Bronchial epithelial cell (primary cell): ENCODE measurements around the gene STK32C. TPM values are rescaled to one million over a fixed set of nuclear protein-coding genes. Genes with fewer than 3 reads are reported as not detected.
"Not testable (repeated sequence)": the region's sequence is repeated elsewhere in the genome, so short reads cannot be mapped to it uniquely, and the experiment has no call there.

Experiments
- DNase-seq: peaks from one replicate; pipeline ENCODE4 v3.0.0-alpha.2; 2010; ENCODE audit warnings: low read depth
- FAIRE-seq: peaks from 2 replicates; lab custom pipeline; 2011; peaks lifted over from hg19 to GRCh38; lab: Jason Lieb, UNC
- H3K27me3 ChIP-seq: 2 replicates; pipeline ENCODE4 v1.5.1; 2011; ENCODE audit warnings: low read length; ENCODE audit not compliant: control insufficient read depth, insufficient read depth
- H3K36me3 ChIP-seq: 2 replicates; pipeline ENCODE4 v1.5.1; 2011; ENCODE audit warnings: low read length; ENCODE audit not compliant: control insufficient read depth, insufficient read depth
- H3K4me3 ChIP-seq: 2 replicates; pipeline ENCODE4 v1.5.1; 2011; ENCODE audit warnings: mild to moderate bottlenecking, low read depth, low read length, control low read depth
- total RNA-seq: library from RNA; depleted of rRNA; stranded (reverse); fragments of >200 nt; gene quantifications from 2 replicates; pipeline ENCODE4 v1.2.1, GENCODE V29; 2014
- TF ChIP-seq, protein P1 (sequence below): IDR thresholded peaks from 2 replicates; pipeline ENCODE4 v1.5.1; 2011; ENCODE audit warnings: mild to moderate bottlenecking, moderate library complexity, low read length, control low read depth, inconsistent platforms; ENCODE audit not compliant: insufficient read depth, severe bottlenecking

STK32C gene
- total RNA-seq, 1 donor from 2014 or later: 9.7 TPM

DNA sequence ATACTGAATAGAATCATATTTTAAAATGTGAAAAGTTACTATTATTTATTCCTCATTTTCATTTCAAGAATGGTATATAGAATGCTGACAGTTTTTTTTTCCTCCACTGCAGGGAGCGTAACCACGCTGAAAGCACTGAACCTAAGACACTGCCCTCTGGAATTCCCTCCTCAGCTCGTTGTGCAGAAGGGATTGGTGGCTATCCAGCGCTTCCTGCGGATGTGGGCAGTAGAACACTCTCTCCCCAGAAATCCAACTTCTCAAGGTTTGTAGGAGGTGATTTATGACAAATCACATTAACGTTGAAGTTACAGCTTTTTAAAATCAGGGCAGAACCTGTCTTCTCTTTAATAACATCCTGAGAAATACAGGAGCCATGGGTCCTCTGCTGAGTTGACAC, 36.6 kb upstream of the STK32C start:
- FAIRE-seq (no peak), DNase-seq (no peak)
- TF ChIP-seq, protein P1, sequence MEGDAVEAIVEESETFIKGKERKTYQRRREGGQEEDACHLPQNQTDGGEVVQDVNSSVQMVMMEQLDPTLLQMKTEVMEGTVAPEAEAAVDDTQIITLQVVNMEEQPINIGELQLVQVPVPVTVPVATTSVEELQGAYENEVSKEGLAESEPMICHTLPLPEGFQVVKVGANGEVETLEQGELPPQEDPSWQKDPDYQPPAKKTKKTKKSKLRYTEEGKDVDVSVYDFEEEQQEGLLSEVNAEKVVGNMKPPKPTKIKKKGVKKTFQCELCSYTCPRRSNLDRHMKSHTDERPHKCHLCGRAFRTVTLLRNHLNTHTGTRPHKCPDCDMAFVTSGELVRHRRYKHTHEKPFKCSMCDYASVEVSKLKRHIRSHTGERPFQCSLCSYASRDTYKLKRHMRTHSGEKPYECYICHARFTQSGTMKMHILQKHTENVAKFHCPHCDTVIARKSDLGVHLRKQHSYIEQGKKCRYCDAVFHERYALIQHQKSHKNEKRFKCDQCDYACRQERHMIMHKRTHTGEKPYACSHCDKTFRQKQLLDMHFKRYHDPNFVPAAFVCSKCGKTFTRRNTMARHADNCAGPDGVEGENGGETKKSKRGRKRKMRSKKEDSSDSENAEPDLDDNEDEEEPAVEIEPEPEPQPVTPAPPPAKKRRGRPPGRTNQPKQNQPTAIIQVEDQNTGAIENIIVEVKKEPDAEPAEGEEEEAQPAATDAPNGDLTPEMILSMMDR: no peak
- Histone ChIP-seq H3K36me3 (no peaks in the 10 kb centered on the region), H3K4me3 (no peak overlapping the region), H3K27me3 (no peaks in the 10 kb centered on the region)

DNA sequence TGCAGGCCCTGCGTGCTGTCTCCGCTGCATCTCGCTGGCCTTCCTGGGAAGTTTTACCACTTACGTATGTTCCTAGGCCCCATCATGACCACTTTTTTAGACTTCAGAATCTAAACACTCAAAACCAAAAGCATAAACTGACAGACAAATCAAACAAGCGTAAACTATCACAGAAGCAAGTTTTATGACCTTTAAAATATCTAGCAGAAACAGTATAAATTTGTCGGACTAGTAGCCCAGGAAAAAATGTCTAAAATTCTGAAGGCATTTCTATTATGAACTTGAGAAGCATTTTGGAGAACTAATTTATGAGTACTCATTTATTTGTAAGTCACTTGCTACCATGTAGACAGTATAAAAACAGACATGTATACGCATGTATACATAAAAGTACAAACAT, 34.8 kb upstream of the STK32C start:
- Histone ChIP-seq H3K27me3 (no peaks in the 10 kb centered on the region), H3K4me3 (no peak overlapping the region), H3K36me3 (no peaks in the 10 kb centered on the region)
- FAIRE-seq (no peak), DNase-seq (no peak)
- TF ChIP-seq, protein P1: no peak

DNA sequence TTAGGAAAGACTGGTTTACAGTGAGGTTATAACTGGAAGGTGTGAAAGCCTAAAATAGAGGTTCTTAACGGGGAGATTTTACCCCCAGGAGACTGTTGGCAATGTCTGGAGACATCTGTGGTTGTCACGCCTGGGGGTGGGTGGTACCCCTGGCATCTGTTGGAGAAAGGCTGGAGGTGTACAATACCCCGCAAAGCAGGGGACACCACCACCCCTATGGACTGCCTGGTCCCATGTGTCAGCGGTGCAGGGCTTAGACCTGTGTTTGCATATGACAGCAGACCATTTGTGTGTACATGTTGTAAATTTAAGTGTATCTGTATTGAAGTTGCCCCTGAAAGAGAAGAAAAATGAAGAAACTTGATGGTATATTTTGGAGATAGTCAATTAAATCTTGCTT, 34.0 kb upstream of the STK32C start:
- H3K4me3 ChIP-seq: no peak overlapping the region
- H3K27me3 ChIP-seq: no peaks in the 10 kb centered on the region
- no peak for FAIRE-seq
- H3K36me3 ChIP-seq: no peaks in the 10 kb centered on the region
- DNase-seq: no peak
- TF ChIP-seq, protein P1: no peak

DNA sequence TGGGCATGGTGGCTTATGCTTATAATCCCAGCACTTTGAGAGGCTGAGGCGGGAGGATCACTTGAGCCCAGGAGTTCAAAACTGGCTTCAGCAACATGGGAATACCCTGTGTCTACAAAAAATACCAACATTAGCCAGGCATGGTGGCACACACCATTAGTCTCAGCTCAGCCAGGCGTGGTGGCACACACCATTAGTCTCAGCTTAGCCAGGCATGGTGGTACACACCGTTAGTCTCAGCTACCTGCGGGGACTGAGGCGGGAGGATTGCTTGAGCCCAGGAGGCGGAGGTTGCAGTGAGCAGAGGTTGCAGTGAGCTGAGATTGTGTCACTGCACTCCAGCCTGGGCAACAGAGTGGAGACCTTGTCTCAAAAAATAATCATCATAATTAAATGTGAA, 33.3 kb upstream of the STK32C start:
- FAIRE-seq (no peak), DNase-seq (no peak)
- TF ChIP-seq, protein P1: no peak
- H3K4me3 ChIP-seq: no peak overlapping the region
- H3K36me3 ChIP-seq: no peaks in the 10 kb centered on the region
- H3K27me3 ChIP-seq: no peaks in the 10 kb centered on the region

DNA sequence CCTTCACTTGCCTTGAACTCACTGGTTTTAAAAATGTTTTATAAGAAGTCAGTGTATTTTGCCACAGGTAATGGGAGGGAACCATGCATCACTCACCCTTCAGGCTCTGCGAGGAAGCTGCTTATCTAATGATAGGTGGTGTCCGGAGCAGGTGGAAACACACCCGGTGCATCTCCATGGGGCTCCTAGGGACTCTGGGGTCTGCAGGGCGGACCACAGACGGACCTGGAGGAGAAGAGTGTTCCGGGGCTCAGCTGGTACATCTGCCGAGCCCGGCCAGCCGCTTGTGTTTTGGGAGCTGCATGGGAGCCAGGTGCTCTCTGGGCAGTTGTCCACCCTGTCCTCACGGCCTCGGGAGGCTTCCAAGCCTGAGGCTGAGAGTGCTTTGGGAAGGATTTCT, 31.5 kb upstream of the STK32C start:
- Histone ChIP-seq H3K4me3 (no peak overlapping the region), H3K27me3 (no peaks in the 10 kb centered on the region), H3K36me3 (no peaks in the 10 kb centered on the region)
- FAIRE-seq (no peak), DNase-seq (no peak)
- TF ChIP-seq, protein P1: no peak

DNA sequence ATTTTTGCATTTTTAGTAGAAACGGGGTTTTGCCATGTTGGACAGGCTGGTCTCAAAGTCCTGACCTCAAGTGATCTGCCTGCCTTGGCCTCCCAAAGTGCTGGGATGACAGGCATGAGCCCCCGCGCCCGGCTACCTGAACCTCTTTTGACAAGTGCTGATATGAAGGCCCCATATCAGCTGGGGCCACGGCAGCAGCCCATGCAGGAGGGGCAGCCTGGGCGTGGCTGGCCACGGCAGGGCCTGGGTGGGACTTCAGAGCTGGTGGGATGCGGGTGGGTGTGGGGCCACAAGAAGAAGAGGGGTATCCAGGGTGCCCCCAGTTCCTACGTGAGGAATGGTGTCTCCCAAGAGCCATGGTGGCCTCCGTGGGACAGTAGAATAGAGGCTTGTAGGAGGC, 31.1 kb upstream of the STK32C start:
- Histone ChIP-seq H3K27me3 (no peaks in the 10 kb centered on the region), H3K36me3 (no peaks in the 10 kb centered on the region), H3K4me3 (no peak overlapping the region)
- DNase-seq: no peak
- FAIRE-seq: no peak
- TF ChIP-seq, protein P1: no peak

DNA sequence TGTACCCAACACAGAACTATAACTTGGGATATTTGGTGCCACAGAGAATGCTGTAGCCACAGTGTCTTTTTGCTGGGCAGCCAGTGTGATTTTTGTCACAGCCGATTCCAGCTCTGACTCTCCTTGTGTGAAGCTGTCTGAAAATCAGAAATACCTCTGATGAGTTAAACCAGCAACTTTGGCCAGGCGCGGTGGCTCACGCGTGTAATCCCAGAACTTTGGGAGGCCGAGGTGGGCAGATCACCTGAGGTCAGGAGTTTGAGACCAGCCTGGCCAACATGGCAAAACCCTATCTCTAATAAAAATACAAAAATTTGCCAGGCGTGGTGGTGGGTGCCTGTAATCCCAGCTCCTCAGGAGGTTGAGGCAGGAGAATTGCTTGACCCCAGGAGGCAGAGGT, 30.1 kb upstream of the STK32C start:
- H3K36me3 ChIP-seq, H3K27me3 ChIP-seq, H3K4me3 ChIP-seq, DNase-seq, FAIRE-seq: not testable (repeated sequence)
